Measurements from ENCODE around the gene KAZALD1. TPM values are rescaled to one million over a fixed set of nuclear protein-coding genes. Genes with fewer than 3 reads are reported as not detected.

The KAZALD1 gene
- total RNA-seq, 6 experiments from 2014 or later, result 0.22 to 1.1 (median 0.57) TPM

- Histone ChIP-seq H3K9me3 (no peaks in the 10 kb centered on the region), H3K36me3 (no peaks in the 10 kb centered on the region), H3K27me3 (no peaks in the 10 kb centered on the region), H3K27ac (no peak overlapping the region), H3K4me3 (no peak overlapping the region), H3K4me1 (peaks cover 0 to 4% (median 0%) of the 10 kb centered on the region in 4 donors)
- DNase-seq (no peak), ATAC-seq (no peak)
- 100% methylated on average over 2 of the region's 11 CpGs for WGBS (ENCODE audit: insufficient coverage, low coverage, low lambda C conversion rate, missing lambda C conversion rate)
- TF ChIP-seq POLR2A (IDR thresholded peaks at IDR 0.05) (no peak), CTCF (IDR thresholded peaks at IDR 0.05) (no peak)
- intact Hi-C loops (cut with DNase I), result no loop called here
Observed at GRCh38 chr10:101089520-101090299, 27.9 kb downstream of the KAZALD1 start.

- ATAC-seq (no peak), DNase-seq (no peak)
- no peaks in the 10 kb centered on the region for H3K9me3 ChIP-seq
- intact Hi-C loops (cut with DNase I), result no loop called here
- no peaks in the 10 kb centered on the region for H3K36me3 ChIP-seq
- TF ChIP-seq POLR2A (IDR thresholded peaks at IDR 0.05) (no peak), CTCF (IDR thresholded peaks at IDR 0.05) (no peak)
- H3K27me3 ChIP-seq, result no peaks in the 10 kb centered on the region
- H3K4me1 ChIP-seq, result peaks cover 0 to 4% (median 0%) of the 10 kb centered on the region in 4 donors
- whole genome bisulfite sequencing (ENCODE audit: insufficient coverage, low coverage, low lambda C conversion rate, missing lambda C conversion rate), result 86% methylated on average over 5 of the region's 5 CpGs
- H3K27ac ChIP-seq, result no peak overlapping the region
- H3K4me3 ChIP-seq, result no peak overlapping the region
Observed at GRCh38 chr10:101090597-101090996, 28.8 kb downstream of the KAZALD1 start.

GRCh38 chr10:101091546-101092290 lies 29.9 kb downstream of the KAZALD1 start:
- Histone ChIP-seq H3K36me3 (no peaks in the 10 kb centered on the region), H3K9me3 (no peaks in the 10 kb centered on the region), H3K27ac (no peak overlapping the region), H3K4me1 (peaks cover 0 to 4% (median 0%) of the 10 kb centered on the region in 4 donors), H3K4me3 (no peak overlapping the region), H3K27me3 (no peaks in the 10 kb centered on the region)
- ATAC-seq (no peak), DNase-seq (no peak)
- intact Hi-C loops (cut with DNase I), result no loop called here
- TF ChIP-seq CTCF (IDR thresholded peaks at IDR 0.05) (no peak), POLR2A (IDR thresholded peaks at IDR 0.05) (no peak)
- 38% methylated on average over 10 of the region's 12 CpGs for WGBS (ENCODE audit: insufficient coverage, low coverage, low lambda C conversion rate, missing lambda C conversion rate)

GRCh38 chr10:101092881-101093354 lies 31.1 kb downstream of the KAZALD1 start:
- peak in 1 of 3 donors; percentile 70 for DNase-seq
- peak; percentile 33 to 82 (median 56) for ATAC-seq
- H3K4me3 ChIP-seq, result no peak overlapping the region
- no peak overlapping the region for H3K27ac ChIP-seq
- 25% methylated on average over 3 of the region's 9 CpGs for WGBS (ENCODE audit: insufficient coverage, low coverage, low lambda C conversion rate, missing lambda C conversion rate)
- peaks cover 0 to 4% (median 0%) of the 10 kb centered on the region in 4 donors for H3K4me1 ChIP-seq
- TF ChIP-seq POLR2A (IDR thresholded peaks at IDR 0.05) (no peak), CTCF (IDR thresholded peaks at IDR 0.05) (no peak)
- no peaks in the 10 kb centered on the region for H3K36me3 ChIP-seq
- no peaks in the 10 kb centered on the region for H3K27me3 ChIP-seq
- intact Hi-C loops (cut with DNase I), result no loop called here
- no peaks in the 10 kb centered on the region for H3K9me3 ChIP-seq
